Activated naive CD4-positive, alpha-beta T cell (primary cell): ENCODE data around the gene ZNF497.
A peak's percentile ranks its signal among the peaks of the same experiment; 100 is the strongest.

Experiments
- DNase-seq, 4 experiments: peaks; one replicate each; lab custom pipeline; 2025; lab: John Stamatoyannopoulos, UW

The ZNF497 gene

DNA sequence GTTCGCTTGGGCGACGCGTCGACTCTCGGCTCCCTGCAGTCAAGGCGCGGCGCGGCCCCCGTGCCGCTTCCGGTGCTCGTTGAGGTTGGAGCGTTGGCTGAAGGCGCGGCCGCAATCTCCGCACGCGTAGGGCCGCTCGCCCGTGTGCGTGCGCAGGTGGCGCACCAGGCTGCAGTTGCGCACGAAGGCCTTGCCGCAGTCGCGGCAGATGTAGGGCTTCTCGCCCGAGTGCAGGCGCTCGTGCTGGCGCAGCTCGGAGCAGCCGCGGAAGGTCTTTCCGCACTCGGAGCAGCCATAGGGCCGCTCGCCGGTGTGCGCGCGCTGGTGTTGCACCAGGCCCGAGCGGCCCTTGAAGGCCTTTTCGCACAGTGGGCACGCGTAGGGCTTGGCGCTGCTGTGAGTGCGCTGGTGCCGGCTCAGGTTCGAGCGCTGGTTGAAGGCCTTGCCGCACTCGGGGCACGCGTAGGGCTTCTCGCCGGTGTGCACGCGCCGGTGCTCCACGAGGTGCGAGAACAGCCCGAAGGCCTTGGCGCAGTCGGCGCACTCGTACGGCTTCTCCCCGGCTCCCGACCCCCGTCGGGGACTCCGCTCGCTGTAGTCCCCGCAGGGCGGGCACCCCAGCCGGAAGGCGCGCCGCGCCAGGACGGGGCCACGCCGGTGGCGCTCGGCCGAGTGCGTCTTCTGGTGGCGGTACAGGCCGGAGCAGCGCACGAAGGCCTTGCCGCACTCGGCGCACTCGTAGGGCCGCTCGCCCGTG lies 5.3 kb upstream of the ZNF497 start:
- no peak for DNase-seq

DNA sequence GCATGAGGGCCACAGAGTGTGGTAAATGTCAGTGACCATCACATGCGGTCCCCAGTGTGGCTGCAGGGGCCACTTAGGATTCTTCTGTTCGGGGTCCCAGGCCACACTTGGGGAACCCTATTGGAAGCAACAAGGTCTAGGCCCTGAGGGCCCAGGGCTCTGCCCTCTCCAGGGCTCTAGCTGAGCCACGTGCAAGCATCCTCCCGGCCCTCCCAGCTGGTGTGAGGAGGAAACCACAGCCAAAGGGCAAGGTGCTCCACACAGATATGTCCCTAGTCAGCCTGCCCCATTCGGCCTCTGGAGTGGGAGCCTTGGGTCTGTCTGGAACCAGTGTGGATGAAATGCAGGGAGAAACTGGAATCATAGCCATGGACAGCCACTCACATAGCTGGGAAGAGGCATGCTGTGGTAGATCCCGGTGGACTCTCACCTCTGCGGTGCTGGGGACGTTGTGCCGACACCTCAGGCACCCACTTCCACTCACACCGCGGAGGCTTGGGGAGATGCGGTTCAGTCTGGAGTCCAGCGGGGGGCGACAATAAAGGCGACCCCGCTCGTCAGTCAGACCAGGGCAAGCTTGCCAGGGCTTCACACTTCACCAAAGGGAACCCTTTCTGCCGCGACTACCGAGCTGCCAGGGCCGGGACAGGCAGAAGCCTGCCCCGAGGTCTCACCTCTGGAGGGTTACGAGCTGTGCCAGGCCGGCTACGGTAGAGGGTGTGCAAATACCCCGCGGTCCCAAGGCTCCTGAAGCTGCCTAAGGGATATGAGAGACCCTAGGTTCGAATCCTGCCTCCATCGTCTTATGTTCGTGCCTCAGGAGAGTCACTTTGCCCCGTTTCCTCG lies 4.3 kb upstream of the ZNF497 start:
- no peak for DNase-seq

DNA sequence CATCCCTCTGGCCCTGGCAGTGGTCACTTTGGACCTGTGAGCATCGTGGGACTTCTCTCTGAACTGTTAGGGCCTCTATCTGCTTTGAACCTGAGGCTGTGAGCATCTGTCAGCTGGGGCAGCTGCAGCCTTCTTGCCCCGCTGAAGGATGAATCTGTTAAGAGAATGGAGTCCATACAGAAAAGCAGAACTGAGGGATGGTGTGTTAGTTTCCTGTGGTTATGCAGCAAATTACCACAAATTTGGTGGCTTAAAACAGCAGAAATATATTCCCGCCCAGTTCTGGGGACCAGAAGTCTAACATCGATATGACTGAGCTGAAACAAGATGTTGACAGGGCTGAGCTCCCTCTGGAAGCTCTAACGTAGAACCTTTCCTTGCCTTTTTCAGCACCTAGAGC lies 1.6 kb upstream of the ZNF497 start:
- DNase-seq = no peak

DNA sequence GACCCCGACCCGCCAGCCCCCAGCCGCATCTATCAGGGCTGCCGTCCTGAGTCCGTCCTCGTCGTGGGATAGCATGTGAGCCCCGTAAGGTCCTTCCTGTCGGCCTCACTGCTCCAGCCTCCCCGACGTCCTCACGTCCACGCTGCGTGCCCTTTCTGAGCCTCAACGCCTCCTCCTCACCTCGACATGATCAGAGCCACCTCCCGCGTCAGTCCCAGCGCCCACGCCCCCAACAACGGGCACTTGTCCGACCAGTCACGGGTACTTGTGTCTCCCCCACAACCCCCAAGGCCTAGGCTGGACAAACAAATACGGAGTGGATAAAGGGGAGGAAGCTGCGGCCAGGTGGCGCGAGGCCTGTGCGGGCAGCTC lies 665 bp downstream of the ZNF497 start:
- DNase-seq = peak in 1 of 4 experiments; percentile 21

DNA sequence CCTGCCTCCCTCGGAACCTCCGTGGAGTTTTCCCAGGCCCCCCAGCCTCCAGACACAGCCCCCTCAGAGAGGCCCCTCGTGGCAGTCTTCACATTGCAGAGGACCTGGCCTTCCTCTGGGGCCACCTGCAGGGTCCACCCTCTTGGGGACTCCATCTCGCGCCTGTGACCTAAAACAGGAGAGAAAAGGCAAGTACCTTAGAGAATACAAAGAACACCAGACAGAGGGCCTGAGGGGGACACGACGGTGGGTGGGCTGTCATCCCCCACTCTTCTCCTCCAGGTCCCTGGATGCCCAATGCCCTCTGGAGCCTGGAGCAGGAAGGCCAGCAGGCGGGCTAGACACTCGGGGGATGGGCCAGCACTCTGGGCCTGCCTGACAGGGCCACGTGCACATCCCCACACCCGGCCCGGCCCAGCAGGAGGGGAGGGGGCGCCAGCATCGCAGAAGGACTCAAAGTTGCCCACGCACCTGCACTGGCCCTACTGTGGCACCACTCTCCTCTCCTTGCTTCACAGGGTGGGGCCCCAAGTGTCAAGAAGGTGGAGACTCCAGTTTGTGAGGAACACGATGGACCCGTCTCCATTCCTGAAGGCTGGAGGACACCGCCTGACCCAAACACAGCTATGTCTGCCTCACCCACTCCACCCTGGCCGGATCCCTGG lies 4.9 kb downstream of the ZNF497 start:
- DNase-seq = no peak

DNA sequence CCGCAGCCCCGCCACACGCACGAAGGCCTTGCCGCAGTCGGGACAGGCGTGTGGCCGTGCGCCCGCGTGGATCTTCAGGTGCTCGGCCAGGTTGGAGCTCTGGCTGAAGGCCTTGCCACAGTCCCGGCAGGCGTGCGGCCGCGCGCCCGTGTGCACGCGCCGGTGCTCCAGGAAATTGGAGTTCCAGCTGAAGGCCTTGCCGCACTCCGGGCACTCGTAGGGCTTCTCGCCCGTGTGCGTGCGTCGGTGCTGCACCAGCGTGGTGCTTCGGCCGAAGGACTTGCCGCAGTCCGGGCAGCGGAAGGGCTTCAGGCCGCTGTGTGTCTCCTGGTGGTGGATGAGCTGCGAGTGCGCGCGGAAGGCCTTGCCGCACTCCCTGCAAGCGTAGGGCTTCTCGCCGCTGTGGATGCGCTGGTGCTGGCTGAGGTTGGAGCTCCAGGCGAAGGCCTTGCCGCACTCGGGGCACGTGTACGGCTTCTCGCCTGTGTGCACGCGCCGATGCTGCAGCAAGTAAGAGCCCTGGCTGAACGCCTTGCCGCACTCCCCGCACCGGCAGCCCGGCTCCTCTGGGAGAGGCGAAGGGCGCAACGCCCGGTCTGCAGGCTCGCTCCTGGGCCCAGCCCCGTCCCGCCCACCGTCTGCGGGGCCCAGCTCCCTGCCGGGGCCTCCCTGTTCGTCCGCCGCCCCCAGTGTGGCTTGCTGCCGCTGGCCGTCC lies 5.6 kb downstream of the ZNF497 start:
- no peak for DNase-seq

DNA sequence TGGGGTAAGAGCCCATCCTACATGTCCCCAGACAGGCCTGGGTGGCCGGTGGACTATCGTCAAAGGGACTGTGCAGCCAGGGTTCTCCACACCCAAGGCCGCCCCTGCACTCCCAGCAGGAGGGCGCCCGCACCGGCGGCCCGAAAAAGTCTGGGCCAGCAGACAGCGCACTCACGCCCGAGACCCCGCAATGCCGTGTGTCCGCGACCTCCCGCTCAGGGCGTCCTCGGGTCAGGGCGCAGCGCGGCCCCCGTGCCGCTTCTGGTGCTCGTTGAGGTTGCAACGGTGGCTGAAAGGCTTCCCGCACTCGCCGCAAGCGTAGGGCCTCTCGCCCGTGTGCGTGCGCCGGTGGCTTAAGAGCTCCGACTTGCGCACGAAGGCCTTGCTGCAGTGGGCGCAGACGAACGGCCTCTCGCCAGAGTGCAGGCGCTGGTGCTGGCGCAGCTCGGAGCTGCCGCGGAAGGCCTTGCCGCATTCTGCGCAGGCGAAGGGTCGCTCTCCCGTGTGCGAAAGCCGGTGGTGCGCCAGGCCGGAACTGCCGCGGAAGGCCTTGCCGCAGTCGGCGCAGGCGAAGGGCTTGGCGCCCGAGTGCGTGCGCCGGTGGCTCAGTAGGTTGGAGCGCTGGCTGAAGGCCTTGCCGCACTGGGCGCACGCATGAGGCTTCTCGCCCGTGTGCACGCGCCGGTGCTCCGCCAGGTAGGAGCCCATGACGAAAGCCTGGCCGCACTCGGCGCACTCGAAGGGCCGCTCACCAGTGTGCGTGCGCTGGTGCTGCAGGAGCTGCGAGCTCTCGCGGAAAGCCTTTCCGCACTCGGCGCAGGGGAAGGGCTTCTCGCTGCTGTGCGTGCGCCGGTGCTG lies 6.4 kb downstream of the ZNF497 start:
- peak in 2 of 4 experiments; percentile 22 to 37 for DNase-seq

DNA sequence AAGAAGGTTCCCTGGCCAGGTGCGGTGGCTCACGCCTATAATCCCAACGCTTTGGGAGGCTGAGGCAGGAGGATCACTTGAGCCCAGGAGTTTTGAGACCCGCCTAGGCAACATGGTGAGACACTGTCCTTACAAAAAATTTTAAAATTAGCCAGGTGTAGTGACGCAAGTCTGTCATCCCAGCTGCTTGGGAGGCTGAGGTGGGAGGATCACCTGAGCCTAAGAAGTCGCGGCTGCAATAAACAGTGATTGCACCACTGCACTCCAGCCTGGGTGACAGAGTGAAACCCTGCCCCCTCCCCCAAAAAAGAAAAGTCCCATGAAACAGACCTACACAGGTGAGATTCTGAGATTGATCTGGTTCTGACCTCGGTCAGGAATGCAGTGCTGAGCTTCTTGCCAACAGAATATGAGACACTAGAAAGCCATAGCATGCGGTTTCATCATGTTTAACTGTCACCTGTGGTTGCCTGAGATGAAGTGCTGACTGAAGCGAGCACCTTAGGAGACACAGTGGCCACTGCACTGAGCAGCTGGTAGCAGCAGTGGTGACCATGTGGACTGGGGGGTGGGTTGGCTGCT lies 7.2 kb downstream of the ZNF497 start:
- no peak for DNase-seq

DNA sequence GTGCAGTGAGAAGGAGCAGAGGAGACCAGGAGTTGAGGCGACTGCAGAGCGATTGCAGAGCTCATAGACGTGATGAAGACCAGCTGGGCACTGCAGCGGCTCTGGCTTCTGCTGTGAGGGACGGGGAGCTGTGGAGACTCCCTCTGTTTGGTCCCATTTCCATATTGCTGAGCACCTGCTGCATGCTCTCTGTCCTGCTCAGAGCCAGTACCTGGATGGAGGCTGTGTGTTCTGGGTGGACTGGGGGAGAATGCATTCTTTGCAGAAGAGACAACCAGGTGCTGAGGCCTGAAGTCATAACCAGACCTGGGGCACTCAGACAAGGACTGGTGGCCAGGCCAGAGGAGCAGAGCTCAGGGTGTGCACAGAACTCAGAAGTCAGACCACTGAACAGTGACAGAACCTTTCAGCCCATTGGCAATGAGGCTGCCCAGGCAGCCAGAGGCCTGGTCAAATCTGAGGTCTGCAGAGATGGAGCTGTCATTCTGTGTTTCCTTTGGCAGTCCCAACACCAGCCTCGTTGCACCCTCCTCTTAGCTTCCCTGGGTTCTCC lies 8.0 kb downstream of the ZNF497 start:
- DNase-seq = no peak

DNA sequence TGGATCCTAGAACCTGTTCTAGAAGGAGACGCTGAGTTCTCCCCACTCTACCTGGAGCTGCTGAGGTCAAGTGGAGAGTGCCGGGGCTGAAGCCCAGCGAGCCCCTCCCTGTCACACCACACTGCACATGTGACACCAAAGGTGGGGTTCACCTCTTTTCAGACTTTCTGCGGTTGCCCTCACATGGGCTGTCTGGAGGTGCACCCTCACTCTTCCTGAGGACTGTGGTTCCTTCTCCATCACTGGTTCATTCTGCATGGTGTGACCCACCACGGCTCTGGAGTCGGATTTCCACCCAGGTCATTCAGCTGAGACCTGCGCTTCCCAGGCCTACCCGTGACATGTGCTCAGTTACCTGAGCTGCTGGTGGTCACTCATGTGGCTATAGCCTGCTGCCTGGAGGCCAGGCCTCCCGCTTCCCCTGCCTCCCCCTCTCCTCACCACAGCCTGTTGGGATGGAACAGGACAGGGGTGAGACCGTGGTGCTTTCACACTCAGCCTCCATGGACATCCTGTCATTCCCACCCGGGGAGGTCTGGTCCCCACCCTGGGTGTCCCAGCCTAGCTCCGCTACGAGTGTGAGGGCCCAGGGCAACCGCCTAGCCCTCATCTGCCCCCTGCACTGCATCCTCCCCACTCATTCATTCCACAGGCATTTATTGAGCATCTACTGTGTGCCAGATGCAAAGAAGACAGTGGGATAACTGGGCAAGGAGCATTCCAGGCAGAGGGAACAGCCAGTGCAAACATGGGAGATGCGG lies 8.7 kb downstream of the ZNF497 start:
- DNase-seq = no peak

DNA sequence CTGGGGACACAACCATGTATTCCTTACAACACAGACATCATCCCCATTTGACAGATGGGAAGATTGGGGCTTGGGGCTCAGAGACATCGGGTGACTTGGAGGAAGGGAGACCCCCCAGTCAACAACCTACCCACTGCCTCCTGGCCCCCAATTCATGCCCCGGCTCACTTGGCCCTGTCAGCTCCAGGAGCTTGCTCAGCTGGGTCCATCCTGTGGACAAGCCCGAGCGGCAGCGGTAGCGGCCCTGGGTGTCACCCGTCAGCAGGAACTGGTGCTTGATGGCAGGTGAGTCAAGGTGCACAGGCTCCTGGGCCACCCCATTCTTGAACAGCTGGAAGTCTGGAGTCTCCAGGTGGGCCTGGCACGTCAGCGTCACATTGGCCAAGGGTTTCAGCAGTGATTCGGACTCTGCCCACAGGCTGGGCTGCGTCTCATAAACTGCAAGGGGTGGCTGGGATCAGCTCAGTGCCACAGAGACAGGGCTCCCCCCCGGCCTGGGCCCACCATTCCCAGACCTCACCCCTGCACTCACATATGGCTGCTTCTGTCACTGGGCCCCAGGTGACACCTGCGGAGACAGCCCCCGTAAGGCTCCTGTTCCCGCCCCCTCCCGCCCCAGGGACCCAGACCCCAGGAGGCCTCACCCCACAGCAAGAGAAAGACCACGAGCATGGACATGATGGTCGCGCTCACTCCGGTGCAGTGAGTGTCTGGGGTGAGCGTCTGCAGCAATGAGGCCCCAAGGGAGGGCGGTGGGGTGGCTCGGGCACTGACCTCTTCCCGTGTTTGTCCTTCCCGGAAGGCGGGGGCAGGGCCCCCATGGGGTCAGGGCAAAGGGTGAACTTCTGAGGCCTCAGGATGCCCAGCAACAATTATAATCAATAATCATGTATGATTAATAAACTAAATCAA lies 9.5 kb downstream of the ZNF497 start, which contains the start of gene A1BG:
Gene A1BG (minus strand): TSS at position 733 of the 912 bp plus-strand sequence. CDS start 55 bp downstream, at position 678.
- no peak for DNase-seq

DNA sequence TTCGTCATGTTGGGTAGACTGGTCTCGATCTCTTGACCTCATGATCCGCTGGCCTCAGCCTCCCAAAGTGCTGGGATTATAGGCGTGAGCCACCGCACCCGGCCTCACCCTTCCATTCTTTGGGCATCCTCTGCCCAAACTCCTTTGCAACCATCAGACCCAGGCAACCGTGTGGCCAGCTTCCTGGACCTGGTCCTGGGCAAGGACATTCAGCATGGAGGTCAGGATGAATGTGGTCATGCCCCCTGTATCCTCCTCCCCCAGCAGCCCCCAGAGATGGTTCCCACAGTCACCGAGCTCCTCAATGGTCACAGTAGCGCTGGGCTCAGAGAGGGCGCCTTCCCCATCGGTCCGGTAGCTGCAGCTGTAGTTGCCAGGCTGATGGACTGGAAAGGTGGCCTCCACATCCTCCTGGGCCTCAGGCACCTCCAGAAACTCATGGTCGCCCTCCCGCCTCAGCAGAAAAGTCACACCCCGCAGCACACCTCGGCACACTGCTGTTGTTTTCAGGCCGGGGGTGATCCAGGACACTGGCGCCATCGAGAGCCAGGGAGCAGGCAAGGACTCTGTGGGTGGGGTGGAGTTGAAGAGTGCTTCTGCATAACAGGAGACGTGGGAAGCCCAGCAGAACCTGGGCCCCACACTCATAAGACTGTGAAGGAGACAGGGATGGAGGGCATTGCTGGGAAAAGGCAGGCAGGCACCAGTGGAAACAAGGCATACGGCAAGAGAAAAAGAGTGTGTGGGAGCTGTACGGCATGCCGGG lies 10.4 kb downstream of the ZNF497 start:
- no peak for DNase-seq

DNA sequence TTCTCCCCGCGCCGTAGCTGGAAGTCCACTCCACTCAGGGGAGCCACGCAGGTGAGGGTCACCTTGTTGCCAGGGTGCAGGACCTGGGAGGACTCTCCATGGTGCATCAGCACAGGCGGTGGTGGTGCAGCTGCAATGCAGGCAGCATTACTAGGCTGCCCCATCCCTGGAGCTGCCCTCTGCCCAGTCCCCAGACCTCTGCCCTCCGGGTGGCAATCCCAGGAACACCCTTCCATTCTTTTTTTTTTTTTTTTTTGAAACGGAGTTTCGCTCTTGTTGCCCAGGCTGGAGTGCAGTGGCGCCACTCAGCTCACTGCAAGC lies 11.0 kb downstream of the ZNF497 start:
- no peak for DNase-seq

DNA sequence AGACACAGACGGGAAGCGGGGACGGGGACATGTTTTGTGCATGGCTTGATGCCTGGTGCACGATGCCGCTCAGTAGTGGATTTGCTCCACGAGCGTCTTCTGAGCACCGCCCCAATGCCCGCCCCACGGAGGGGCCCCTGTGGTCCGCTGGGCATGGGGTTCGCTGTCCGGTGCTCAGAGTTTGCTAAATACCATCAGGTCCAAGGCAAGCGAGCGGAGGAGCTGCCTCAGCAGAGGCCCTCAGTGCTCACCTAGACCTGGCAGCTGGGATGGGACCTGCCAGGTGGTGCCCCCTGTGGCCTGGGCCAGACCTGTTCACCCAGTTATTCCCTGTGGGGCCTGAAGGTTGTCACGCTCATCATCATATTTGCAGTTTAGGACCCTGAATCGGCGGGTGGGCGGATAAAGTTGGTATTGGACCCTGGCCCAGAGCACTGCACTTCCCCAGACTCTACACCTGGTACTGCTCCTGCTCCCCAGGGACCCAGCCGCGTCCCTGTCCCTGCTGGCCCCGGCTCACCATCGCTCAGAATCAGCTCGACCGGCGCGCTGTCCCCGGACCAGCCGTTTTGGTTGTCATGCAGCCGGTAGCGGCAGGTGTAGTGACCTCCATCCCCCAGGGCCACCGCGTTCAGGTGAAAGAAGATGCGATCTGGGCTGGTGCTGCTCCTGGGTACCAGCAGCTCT lies 11.5 kb downstream of the ZNF497 start:
- DNase-seq = no peak

DNA sequence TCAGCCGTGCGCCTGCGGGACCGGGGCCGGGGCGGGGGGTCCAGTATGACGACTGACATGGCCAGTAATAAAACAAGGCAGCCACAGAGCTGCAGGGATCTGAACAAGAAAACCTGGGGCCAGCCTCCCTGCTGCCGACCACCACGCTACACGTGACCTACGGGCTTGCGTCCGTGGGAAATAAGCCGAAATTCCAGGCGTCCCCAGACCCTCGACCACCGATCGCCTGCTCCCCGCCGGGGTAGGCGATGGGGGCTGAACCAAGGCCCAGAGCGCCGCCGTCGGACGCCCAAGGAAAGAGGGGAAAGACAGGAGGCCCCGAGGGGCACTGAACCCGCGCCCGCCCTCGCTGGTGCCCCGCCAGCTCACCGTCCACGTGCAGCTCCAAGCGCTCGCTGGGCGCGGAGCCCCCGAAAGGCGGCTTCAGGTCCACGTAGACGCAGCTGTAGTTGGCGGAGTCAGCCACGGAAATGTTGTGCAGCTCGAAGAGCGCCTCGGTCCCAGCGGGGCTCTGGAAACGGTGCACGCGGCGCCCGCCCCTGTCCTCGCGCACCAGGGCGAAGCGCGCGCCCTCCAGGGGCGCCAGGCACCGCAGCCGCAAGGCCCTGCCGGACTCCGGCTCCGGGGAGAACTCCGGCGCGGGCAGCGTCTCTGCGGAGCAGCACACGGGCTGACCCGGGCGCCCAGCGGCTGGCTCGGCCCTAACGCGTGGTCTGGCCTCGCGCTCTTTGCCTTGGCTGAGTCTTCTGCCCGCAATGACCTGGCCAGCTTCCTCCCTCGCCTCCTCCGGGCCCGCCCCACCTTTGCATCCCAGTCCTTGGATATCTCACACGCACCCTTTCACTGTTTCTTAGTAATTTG lies 12.3 kb downstream of the ZNF497 start:
- DNase-seq = no peak

DNA sequence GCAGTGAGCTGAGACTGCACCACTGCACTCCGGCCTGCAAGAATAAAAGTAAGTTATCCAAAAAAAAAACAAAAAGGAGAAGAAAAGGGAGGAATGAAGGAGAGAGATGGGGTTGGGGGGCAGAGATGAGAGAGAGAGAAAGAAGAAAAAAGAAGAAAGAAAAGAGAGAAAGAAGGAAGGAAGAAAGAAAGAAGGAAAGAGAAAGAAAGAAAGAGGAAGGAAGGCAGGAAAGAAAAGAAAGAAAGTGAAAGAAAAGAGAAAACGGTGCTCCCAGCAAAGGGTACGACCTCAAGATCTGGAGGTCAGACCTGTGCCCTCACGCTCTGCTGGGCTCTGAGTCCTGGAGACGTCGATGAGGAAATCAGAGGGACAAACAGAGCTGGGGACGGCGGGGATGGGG lies 13.0 kb downstream of the ZNF497 start:
- no peak for DNase-seq
